Psoas muscle (tissue), 8 donors: ENCODE results near the gene KIDINS220. TPM values are rescaled to one million over a fixed set of nuclear protein-coding genes. Genes with fewer than 3 reads are reported as not detected.
A peak's percentile ranks its signal among the peaks of the same experiment; 100 is the strongest.

ENCODE experiments used
- ATAC-seq, 4 donors: fragments of 200-7000 bp; cut with Tn5 transposase; one replicate each; pipeline ENCODE4 v1.9.1; 2020; ENCODE audit warnings: moderate library complexity in 3 of 4, mild to moderate bottlenecking in 2 of 4
- DNase-seq, 2 donors: peaks; one replicate each; pipeline ENCODE4 v3.0.0-alpha.2; 2020
- H3K27ac ChIP-seq: fragments of 200-600 bp; one replicate; pipeline ENCODE4 v1.8.0; 2022
- H3K27me3 ChIP-seq, 3 donors: fragments of 200-600 bp in 1 of 3; one replicate each; pipeline versions ENCODE4 v1.6.1 to v1.8.0; 2013 to 2022; ENCODE audit warnings: low read length in 2 of 3, mild to moderate bottlenecking in 2 of 3, moderate library complexity in 1 of 3; ENCODE audit not compliant: insufficient read depth in 3 of 3
- H3K36me3 ChIP-seq, 2 donors: fragments of 200-600 bp in 1 of 2; one replicate each; pipeline versions ENCODE4 v1.6.1 to v1.8.0; 2013 to 2022; ENCODE audit warnings: low read depth in 1 of 2, mild to moderate bottlenecking in 1 of 2, moderate library complexity in 1 of 2; ENCODE audit not compliant: insufficient read depth in 1 of 2
- H3K4me1 ChIP-seq: fragments of 200-600 bp; one replicate; pipeline ENCODE4 v1.8.0; 2022
- H3K4me3 ChIP-seq: fragments of 200-600 bp; one replicate; pipeline ENCODE4 v1.8.0; 2022; ENCODE audit warnings: mild to moderate bottlenecking
- H3K9me3 ChIP-seq: fragments of 200-600 bp; one replicate; pipeline ENCODE4 v1.8.0; 2022
- WGBS, 3 donors: extraction: QIAGEN DNeasy Blood & Tissue Kit; methylation state at CpG; one replicate each; pipeline versions ENCODE4 v1.1.6 to v1.1.7; 2013; 5-methylcytosine and 5-hydroxymethylcytosine counted together
- intact Hi-C, 2 donors: fragments of 100-400 bp; cut with DNase I; formaldehyde crosslinking; loops; one replicate each; pipeline versions ENCODE4 v1.11.0 to v1.14.2; 2022
- polyA plus RNA-seq, 3 donors: library from polyadenylated mRNA; stranded (reverse); fragments of 200-250 nt; gene quantifications; one replicate each; pipeline ENCODE4 v1.2.3, GENCODE V29; 2013
- total RNA-seq, 4 donors: library from RNA; stranded (reverse); fragmentation: NEBNext Ultra II Directional in 2 of 4; extraction: Animal tissue kit (Norgen Biotek cat#: 25700) in 2 of 4; gene quantifications; one replicate each; pipeline versions ENCODE4 v1.2.1 to v1.2.4, GENCODE V29; 2021 to 2023
- TF ChIP-seq, protein P1 (sequence below): fragments of 200-600 bp; IDR thresholded peaks from one replicate; pipeline ENCODE4 v1.8.0; 2022; ENCODE audit warnings: antibody characterized with exemption
- donor health status: healthy with polysubstance abuse.
- donor health status: DM: no; HTN: no; CAD: no; lungs with moderate emphysema.
- donor health status: Bipolar disorder and iron deficiency.
- donor health status: healthy.
- donor health status: DM: yes; HTN: yes; CAD: no.
- donor health status: DM: no; HTN: no; CAD: no.
- donor health status: DM: no; HTN: no; CAD: no.
- donor health status: DM: yes; HTN: yes; CAD: no.

KIDINS220 gene
- total and polyA plus RNA-seq, 7 donors, result 7.5 to 52.0 (median 40.4) TPM

DNA sequence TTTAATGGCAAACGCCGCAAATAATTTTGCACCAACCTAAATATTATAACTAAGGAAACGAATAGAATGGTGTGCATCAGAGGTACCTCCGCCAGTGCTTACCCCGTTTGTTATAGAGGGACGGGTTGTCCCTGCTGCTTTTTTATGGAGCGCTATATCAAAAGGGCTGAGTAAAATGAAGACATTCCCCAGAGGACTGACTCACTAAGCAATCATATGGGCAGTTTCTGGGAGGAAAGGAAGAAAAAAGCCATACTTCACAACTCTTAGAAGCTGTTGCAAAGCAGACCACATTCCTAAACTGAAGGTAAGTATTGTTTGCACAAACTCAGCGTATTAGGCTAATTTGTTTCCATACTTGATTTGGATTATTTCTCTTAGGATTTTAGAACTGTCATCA, 142.7 kb downstream of the KIDINS220 start:
- H3K9me3 ChIP-seq, result no peaks in the 10 kb centered on the region
- H3K4me3 ChIP-seq, result no peak overlapping the region
- no peak overlapping the region for H3K27ac ChIP-seq
- intact Hi-C loops, result no loop called here
- H3K4me1 ChIP-seq, result no peaks in the 10 kb centered on the region
- TF ChIP-seq, protein P1, sequence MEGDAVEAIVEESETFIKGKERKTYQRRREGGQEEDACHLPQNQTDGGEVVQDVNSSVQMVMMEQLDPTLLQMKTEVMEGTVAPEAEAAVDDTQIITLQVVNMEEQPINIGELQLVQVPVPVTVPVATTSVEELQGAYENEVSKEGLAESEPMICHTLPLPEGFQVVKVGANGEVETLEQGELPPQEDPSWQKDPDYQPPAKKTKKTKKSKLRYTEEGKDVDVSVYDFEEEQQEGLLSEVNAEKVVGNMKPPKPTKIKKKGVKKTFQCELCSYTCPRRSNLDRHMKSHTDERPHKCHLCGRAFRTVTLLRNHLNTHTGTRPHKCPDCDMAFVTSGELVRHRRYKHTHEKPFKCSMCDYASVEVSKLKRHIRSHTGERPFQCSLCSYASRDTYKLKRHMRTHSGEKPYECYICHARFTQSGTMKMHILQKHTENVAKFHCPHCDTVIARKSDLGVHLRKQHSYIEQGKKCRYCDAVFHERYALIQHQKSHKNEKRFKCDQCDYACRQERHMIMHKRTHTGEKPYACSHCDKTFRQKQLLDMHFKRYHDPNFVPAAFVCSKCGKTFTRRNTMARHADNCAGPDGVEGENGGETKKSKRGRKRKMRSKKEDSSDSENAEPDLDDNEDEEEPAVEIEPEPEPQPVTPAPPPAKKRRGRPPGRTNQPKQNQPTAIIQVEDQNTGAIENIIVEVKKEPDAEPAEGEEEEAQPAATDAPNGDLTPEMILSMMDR, result no peak
- DNase-seq, result no peak
- no peaks in the 10 kb centered on the region for H3K36me3 ChIP-seq
- ATAC-seq, result no peak
- H3K27me3 ChIP-seq, result peaks cover 0 to 18% (median 2%) of the 10 kb centered on the region in 3 donors
- WGBS, 3 donors, result 82 to 87% (median 83%) methylated on average over 8 of the region's 8 CpGs

DNA sequence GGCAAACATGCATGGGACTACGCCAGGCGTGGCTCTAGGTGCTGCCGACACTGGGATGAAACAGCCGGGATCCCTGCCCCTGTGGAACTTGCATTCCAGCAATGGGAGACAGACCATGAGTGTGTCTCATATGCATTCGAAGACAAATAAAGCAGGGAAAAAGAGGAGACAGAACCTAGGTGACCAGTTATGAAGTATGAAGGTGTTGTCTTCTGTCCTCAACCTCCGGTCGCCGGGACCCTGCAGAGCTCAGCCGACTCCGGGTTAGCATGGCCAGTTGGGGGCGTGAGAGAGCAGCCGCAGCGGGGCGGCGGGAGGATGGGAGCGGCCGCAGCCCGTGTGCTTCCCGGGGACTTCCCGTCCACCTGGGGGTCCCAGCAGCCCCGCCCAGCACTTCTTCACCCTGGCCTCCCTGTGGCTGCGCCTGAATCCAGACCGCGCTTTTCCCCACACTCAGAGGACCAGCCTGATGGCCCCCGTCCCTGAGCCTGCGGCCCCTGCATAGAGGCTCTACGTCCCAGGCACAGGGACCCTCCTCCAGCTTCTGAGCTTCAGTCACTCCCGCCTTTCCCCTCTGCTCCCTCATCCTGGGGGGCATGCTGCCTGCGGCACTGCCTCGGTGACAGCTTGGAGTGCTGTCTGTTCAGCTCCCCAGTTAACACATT, 144.1 kb downstream of the KIDINS220 start:
- peaks cover 0 to 18% (median 2%) of the 10 kb centered on the region in 3 donors for H3K27me3 ChIP-seq
- no peaks in the 10 kb centered on the region for H3K36me3 ChIP-seq
- H3K9me3 ChIP-seq, result no peaks in the 10 kb centered on the region
- intact Hi-C loops, result loop anchor here in 1 of 2 donors (2.0 kb wide), 1 partner anchor 1264 kb away; no protein-coding TSS in a partner anchor
- H3K27ac ChIP-seq, result no peak overlapping the region
- 16 to 27% (median 19%) methylated on average over 25 to 30 of the region's 30 CpGs for WGBS, 3 donors
- TF ChIP-seq, protein P1, result peak; percentile 44
- DNase-seq (peak in 1 of 2 donors; percentile 38), ATAC-seq (peak in 2 of 4 donors; percentile 54 to 69)
- H3K4me1 ChIP-seq, result no peaks in the 10 kb centered on the region
- H3K4me3 ChIP-seq, result no peak overlapping the region

DNA sequence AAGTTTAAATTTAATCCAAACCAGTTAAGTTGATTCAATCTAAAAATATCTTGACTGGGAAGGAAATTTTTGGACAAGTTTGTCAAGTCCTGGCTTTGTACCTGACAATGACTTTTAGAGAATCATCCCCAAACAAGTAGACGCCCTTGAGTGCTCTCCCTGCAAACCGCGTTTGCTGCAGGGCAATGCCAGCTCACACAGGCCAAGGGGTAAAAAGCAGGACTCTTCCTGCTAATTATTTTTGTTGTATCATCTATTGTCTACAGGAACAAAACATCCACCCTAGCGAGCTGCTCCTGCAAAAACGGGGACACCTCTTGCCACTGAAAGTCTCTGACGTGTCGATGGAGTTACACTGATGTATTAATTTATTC, 144.6 kb downstream of the KIDINS220 start:
- ATAC-seq (no peak), DNase-seq (no peak)
- no peaks in the 10 kb centered on the region for H3K9me3 ChIP-seq
- H3K27ac ChIP-seq, result no peak overlapping the region
- H3K4me3 ChIP-seq, result no peak overlapping the region
- no peaks in the 10 kb centered on the region for H3K36me3 ChIP-seq
- intact Hi-C loops, result loop anchor here in 1 of 2 donors (2.0 kb wide), 1 partner anchor 1264 kb away; no protein-coding TSS in a partner anchor
- no peaks in the 10 kb centered on the region for H3K4me1 ChIP-seq
- TF ChIP-seq, protein P1, result no peak
- WGBS, 3 donors, result 46 to 55% (median 48%) methylated on average over 7 of the region's 7 CpGs
- peaks cover 0 to 18% (median 2%) of the 10 kb centered on the region in 3 donors for H3K27me3 ChIP-seq

DNA sequence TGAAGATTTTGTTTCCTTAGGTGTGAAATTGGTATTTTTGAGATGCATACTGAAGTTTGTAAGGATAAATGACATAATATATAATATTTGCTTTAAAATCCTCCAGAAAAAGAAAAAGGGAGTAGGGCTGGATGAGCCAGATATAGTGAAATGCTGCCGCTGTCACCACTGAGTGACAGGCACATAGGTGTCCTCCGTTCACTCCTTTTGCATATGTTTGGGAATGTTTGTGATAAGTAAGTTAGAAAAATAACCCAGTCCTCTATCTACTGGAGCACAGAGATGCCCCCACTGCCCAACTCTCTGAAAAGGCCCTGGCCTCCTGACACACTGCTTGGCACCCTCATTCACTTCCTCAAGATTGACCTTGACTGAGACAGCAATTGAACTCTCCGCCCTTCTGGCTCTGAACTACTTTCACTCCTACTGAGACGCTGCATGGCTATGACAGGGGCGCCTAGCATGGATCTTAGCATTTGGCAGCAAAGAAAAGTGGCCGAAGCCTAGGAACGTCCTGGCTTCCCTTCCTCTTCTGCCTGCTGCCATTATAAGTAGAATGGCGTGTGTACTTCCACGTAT, 145.5 kb downstream of the KIDINS220 start:
- DNase-seq (no peak), ATAC-seq (no peak)
- Histone ChIP-seq H3K4me1 (no peaks in the 10 kb centered on the region), H3K9me3 (no peaks in the 10 kb centered on the region), H3K27me3 (peaks cover 0 to 18% (median 2%) of the 10 kb centered on the region in 3 donors), H3K4me3 (no peak overlapping the region), H3K36me3 (no peaks in the 10 kb centered on the region), H3K27ac (no peak overlapping the region)
- 86 to 91% (median 87%) methylated on average over 9 of the region's 9 CpGs for WGBS, 3 donors
- intact Hi-C loops, result loop anchor here in 1 of 2 donors (2.0 kb wide), 1 partner anchor 1263 kb away; no protein-coding TSS in a partner anchor
- TF ChIP-seq, protein P1, result no peak
